GM12878 (cell line): ENCODE results near the gene PPP2R3B. TPM values are rescaled to one million over a fixed set of nuclear protein-coding genes. Genes with fewer than 3 reads are reported as not detected.

Source experiments
- ATAC-seq: fragments of 200-7000 bp; cut with Tn5 transposase; 3 replicates; pipeline ENCODE4 v1.9.1; 2020; ENCODE audit warnings: mild to moderate bottlenecking, moderate library complexity
- BruUV-seq: library from RNA; stranded (reverse); fragments of 400-500 nt; replicated peaks from 2 replicates; lab custom pipeline; 2021; lab: Mats Ljungman, UMichigan
- CTCF ChIA-PET: fragments of 300-600 bp; sonication (Branson Sonifier 250); formaldehyde crosslinking; extraction: SDS; loops from one replicate; lab custom pipeline; 2021; ENCODE audit warnings: inconsistent platforms; lab: Yijun Ruan, JAX
- POLR2A ChIA-PET: fragments of 350-600 bp; formaldehyde crosslinking; extraction: SDS; loops from one replicate; lab custom pipeline; 2021; ENCODE audit warnings: inconsistent platforms; lab: Charles Lee
- RAD21 ChIA-PET: fragments of 300-600 bp; sonication (Branson Sonifier 250); formaldehyde crosslinking; loops from one replicate; lab custom pipeline; 2023; ENCODE audit warnings: antibody characterized with exemption; ENCODE audit not compliant: unreplicated experiment; lab: Charles Lee
- SMC1A ChIA-PET: fragments of 300-600 bp; sonication (Branson Sonifier 250); formaldehyde crosslinking; loops from one replicate; lab custom pipeline; 2023; ENCODE audit not compliant: unreplicated experiment, uncharacterized antibody; lab: Charles Lee
- DNase-seq: peaks from one replicate; pipeline ENCODE4 v3.0.0-alpha.2; 2011; ENCODE audit warnings: low read depth, low spot score
- FAIRE-seq: peaks from 3 replicates; lab custom pipeline; 2011; peaks lifted over from hg19 to GRCh38; lab: Jason Lieb, UNC
- H2AFZ ChIP-seq: 2 replicates; pipeline ENCODE4 v1.6.0; 2011; ENCODE audit warnings: low read depth, low read length, control low read depth; ENCODE audit not compliant: control insufficient read depth
- H3K27ac ChIP-seq: 2 replicates; pipeline ENCODE4 v1.5.1; 2011; ENCODE audit warnings: control low read depth; ENCODE audit not compliant: control insufficient read depth, insufficient read depth
- H3K27me3 ChIP-seq, 2 experiments: replicated peaks in 1 of 2; 2 replicates each; pipeline versions ENCODE4 v1.6.0 to v1.6.1; 2011; ENCODE audit warnings: low read length in 1 of 2; ENCODE audit not compliant: control insufficient read depth in 2 of 2, insufficient read depth in 2 of 2
- H3K36me3 ChIP-seq, 2 experiments: 2 replicates each; pipeline ENCODE4 v1.5.1; 2011; ENCODE audit warnings: low read length in 1 of 2; ENCODE audit not compliant: control insufficient read depth in 2 of 2, insufficient read depth in 2 of 2
- H3K4me1 ChIP-seq: 2 replicates; pipeline ENCODE4 v1.6.1; 2011; ENCODE audit warnings: mild to moderate bottlenecking, low read length, moderate library complexity, mixed read lengths; ENCODE audit not compliant: control insufficient read depth, insufficient read depth
- H3K4me2 ChIP-seq: 2 replicates; pipeline ENCODE4 v1.6.0; 2011; ENCODE audit warnings: control low read depth; ENCODE audit not compliant: control insufficient read depth, insufficient read depth
- H3K4me3 ChIP-seq: fragments of 200-600 bp; sonication (generic); 2 replicates; pipeline ENCODE4 v1.5.1; 2016
- H3K79me2 ChIP-seq: 2 replicates; pipeline ENCODE4 v1.6.0; 2011; ENCODE audit warnings: low read length; ENCODE audit not compliant: control insufficient read depth, insufficient read depth
- H3K9ac ChIP-seq: 2 replicates; pipeline ENCODE4 v1.8.0; 2011; ENCODE audit warnings: low read length, control low read depth, mixed read lengths; ENCODE audit not compliant: control insufficient read depth, insufficient read depth
- H3K9me3 ChIP-seq: replicated peaks from 3 replicates; pipeline ENCODE4 v1.5.1; 2011; ENCODE audit warnings: mild to moderate bottlenecking, low read length; ENCODE audit not compliant: control insufficient read depth, insufficient read depth
- H4K20me1 ChIP-seq: 2 replicates; pipeline ENCODE4 v1.6.0; 2011; ENCODE audit not compliant: control insufficient read depth, insufficient read depth
- ATF3 ChIP-seq: IDR thresholded peaks from 2 replicates; pipeline ENCODE4 v1.6.1; 2011; ENCODE audit warnings: low read depth, mild to moderate bottlenecking, low read length, moderate library complexity, borderline replicate concordance; ENCODE audit errors: extremely low read depth
- DPF2 ChIP-seq: fragments of 450-650 bp; IDR thresholded peaks from 2 replicates; pipeline ENCODE4 v1.6.1; 2017; ENCODE audit warnings: mild to moderate bottlenecking
- EZH2 ChIP-seq: IDR thresholded peaks from 2 replicates; pipeline ENCODE4 v1.6.1; 2012; ENCODE audit warnings: low read depth, mild to moderate bottlenecking, control low read depth, inconsistent platforms, low read length, borderline replicate concordance; ENCODE audit not compliant: control insufficient read depth
- MLLT1 ChIP-seq: fragments of 450-650 bp; IDR thresholded peaks from 2 replicates; pipeline ENCODE4 v1.6.1; 2016; ENCODE audit warnings: mild to moderate bottlenecking
- SIX5 ChIP-seq: IDR thresholded peaks from 2 replicates; pipeline ENCODE4 v1.6.1; 2011; ENCODE audit warnings: mild to moderate bottlenecking, low read depth, low read length, moderate library complexity; ENCODE audit not compliant: severe bottlenecking
- YY1 ChIP-seq: IDR thresholded peaks from 2 replicates; pipeline ENCODE4 v1.6.1; 2011; ENCODE audit warnings: low read depth, mild to moderate bottlenecking, low read length
- ZBTB4 ChIP-seq: fragments of 450-650 bp; formaldehyde crosslinking; IDR thresholded peaks from 2 replicates; pipeline ENCODE4 v1.4.0; 2022; ENCODE audit warnings: mild to moderate bottlenecking, moderate library complexity
- WGBS: methylation state at CpG from one replicate; pipeline ENCODE4 v1.1.6; 2016; ENCODE audit warnings: low lambda C conversion rate; ENCODE audit not compliant: insufficient replicate concordance, insufficient coverage; ENCODE audit errors: missing lambda C conversion rate; 5-methylcytosine and 5-hydroxymethylcytosine counted together
- in situ Hi-C: fragments of 300-500 bp; cut with MboI; formaldehyde crosslinking; loops from 9 replicates; pipeline ENCODE4 v1.14.3; 2018; ENCODE audit warnings: mixed read lengths
- intact Hi-C: fragments of 100-400 bp; cut with micrococcal nuclease; formaldehyde crosslinking; loops from one replicate; pipeline ENCODE4 v1.14.2; 2022; ENCODE audit not compliant: unreplicated experiment
- polyA plus RNA-seq, 11 experiments: library from polyadenylated mRNA; depleted of rRNA in 4 of 11; unstranded in 6 of 11; stranded (reverse) in 5 of 11; fragments of >200 nt; fragmentation: Nextera tagmentation in 4 of 11; fragmentation: Illumina TruSeq in 1 of 11; extraction: Ambion mirVana in 4 of 11; extraction: Trizol in 1 of 11; gene quantifications; 1 replicate in 1 of 11; 2 replicates in 10 of 11; pipeline versions ENCODE4 v1.2.1 to v1.2.3, GENCODE V29; 2011 to 2016; ENCODE audit warnings: inconsistent platforms in 2 of 11, missing spikeins in 2 of 11, low read depth in 1 of 11
- total RNA-seq, 4 experiments: library from RNA; depleted of rRNA in 3 of 4; stranded (reverse); fragments of >200 nt in 3 of 4; fragmentation: Illumina TruSeq in 1 of 4; extraction: Trizol in 1 of 4; gene quantifications; 2 replicates each; pipeline versions ENCODE4 v1.2.1 to v1.2.3, GENCODE V29; 2013 to 2021
- TF ChIP-seq, protein P1 (sequence below): fragments of 450-650 bp; IDR thresholded peaks from 2 replicates; pipeline ENCODE4 v1.6.1; 2017; ENCODE audit warnings: mild to moderate bottlenecking, low read depth, inconsistent platforms; ENCODE audit not compliant: poor library complexity, severe bottlenecking
- TF ChIP-seq, protein P2 (sequence below): fragments of 450-650 bp; IDR thresholded peaks from 2 replicates; pipeline ENCODE4 v1.6.1; 2018; ENCODE audit warnings: mild to moderate bottlenecking, low read depth, moderate library complexity; ENCODE audit not compliant: partially characterized antibody

PPP2R3B gene
- total and polyA plus RNA-seq, 10 of the 15 experiments (the other 5 are each of a cell fraction or from before 2014, with no cell fraction given): 0.11 to 34.3 (median 9.7) TPM; not detected in 1

GRCh38 chrX:350534-351323, 36.0 kb downstream of the PPP2R3B start:
- CTCF ChIA-PET: no interaction called here
- TF ChIP-seq, protein P1, sequence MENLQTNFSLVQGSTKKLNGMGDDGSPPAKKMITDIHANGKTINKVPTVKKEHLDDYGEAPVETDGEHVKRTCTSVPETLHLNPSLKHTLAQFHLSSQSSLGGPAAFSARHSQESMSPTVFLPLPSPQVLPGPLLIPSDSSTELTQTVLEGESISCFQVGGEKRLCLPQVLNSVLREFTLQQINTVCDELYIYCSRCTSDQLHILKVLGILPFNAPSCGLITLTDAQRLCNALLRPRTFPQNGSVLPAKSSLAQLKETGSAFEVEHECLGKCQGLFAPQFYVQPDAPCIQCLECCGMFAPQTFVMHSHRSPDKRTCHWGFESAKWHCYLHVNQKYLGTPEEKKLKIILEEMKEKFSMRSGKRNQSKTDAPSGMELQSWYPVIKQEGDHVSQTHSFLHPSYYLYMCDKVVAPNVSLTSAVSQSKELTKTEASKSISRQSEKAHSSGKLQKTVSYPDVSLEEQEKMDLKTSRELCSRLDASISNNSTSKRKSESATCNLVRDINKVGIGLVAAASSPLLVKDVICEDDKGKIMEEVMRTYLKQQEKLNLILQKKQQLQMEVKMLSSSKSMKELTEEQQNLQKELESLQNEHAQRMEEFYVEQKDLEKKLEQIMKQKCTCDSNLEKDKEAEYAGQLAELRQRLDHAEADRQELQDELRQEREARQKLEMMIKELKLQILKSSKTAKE: no peak
- TF ChIP-seq ATF3 (no peak), DPF2 (no peak), SIX5 (no peak), YY1 (no peak), ZBTB4 (CRISPR knock-in tag) (no peak), MLLT1 (no peak), EZH2 (no peak)
- TF ChIP-seq, protein P2, sequence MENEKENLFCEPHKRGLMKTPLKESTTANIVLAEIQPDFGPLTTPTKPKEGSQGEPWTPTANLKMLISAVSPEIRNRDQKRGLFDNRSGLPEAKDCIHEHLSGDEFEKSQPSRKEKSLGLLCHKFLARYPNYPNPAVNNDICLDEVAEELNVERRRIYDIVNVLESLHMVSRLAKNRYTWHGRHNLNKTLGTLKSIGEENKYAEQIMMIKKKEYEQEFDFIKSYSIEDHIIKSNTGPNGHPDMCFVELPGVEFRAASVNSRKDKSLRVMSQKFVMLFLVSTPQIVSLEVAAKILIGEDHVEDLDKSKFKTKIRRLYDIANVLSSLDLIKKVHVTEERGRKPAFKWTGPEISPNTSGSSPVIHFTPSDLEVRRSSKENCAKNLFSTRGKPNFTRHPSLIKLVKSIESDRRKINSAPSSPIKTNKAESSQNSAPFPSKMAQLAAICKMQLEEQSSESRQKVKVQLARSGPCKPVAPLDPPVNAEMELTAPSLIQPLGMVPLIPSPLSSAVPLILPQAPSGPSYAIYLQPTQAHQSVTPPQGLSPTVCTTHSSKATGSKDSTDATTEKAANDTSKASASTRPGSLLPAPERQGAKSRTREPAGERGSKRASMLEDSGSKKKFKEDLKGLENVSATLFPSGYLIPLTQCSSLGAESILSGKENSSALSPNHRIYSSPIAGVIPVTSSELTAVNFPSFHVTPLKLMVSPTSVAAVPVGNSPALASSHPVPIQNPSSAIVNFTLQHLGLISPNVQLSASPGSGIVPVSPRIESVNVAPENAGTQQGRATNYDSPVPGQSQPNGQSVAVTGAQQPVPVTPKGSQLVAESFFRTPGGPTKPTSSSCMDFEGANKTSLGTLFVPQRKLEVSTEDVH: no peak
- TF ChIP-seq, all 136 proteins: peak for 0

More at GRCh38 chrX:350534-351323, 36.0 kb downstream of the PPP2R3B start:
- in situ Hi-C loops: no loop called here
- Histone ChIP-seq H3K4me3 (no peak overlapping the region), H3K9ac (no peak overlapping the region), H3K4me2 (no peak overlapping the region), H4K20me1 (no peaks in the 10 kb centered on the region), H3K9me3 (no peaks in the 10 kb centered on the region; the same call in 2 of the 3 replicates), H3K79me2 (no peaks in the 10 kb centered on the region), H3K4me1 (no peaks in the 10 kb centered on the region), H3K27me3 (no peaks in the 10 kb centered on the region), H3K27ac (no peak overlapping the region), H2AFZ (no peak overlapping the region), H3K36me3 (no peaks in the 10 kb centered on the region)
- no TSS peak for BruUV-seq
- 94% methylated on average over 58 of the region's 61 CpGs for WGBS
- intact Hi-C loops: no loop called here
- no peak for FAIRE-seq
- POLR2A ChIA-PET: no interaction called here
- ATAC-seq: no peak
- SMC1A ChIA-PET: no interaction called here
- no peak for DNase-seq
- RAD21 ChIA-PET: no interaction called here
